ENCODE results near the gene TMEM59. TPM values are rescaled to one million over a fixed set of nuclear protein-coding genes. Genes with fewer than 3 reads are reported as not detected.

TMEM59 gene, protein sequence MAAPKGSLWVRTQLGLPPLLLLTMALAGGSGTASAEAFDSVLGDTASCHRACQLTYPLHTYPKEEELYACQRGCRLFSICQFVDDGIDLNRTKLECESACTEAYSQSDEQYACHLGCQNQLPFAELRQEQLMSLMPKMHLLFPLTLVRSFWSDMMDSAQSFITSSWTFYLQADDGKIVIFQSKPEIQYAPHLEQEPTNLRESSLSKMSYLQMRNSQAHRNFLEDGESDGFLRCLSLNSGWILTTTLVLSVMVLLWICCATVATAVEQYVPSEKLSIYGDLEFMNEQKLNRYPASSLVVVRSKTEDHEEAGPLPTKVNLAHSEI
- total RNA-seq (100 to 1,000 TPM; 285 to 474 (median 345) TPM), polyA plus RNA-seq (100 to 1,000 TPM in 1 of 2 donors, 10 to 100 TPM in 1; 98.2 to 231 TPM)
- long read RNA-seq, donor 1, full-length matches to known transcripts, result 135 of 195 reads
- long read RNA-seq, donor 1, partial matches to known transcripts, result 3 of 195 reads
- long read RNA-seq, donor 1, other reads (novel, unspliced or antisense), result 57 of 195 reads
- long read RNA-seq, donor 2, full-length matches to known transcripts, result 126 of 181 reads
- long read RNA-seq, donor 2, partial matches to known transcripts, result 3 of 181 reads
- long read RNA-seq, donor 2, other reads (novel, unspliced or antisense), result 52 of 181 reads
- long read RNA-seq, donor 3, full-length matches to known transcripts, result 272 of 386 reads
- long read RNA-seq, donor 3, partial matches to known transcripts, result 1 of 386 reads
- long read RNA-seq, donor 3, other reads (novel, unspliced or antisense), result 113 of 386 reads

DNA sequence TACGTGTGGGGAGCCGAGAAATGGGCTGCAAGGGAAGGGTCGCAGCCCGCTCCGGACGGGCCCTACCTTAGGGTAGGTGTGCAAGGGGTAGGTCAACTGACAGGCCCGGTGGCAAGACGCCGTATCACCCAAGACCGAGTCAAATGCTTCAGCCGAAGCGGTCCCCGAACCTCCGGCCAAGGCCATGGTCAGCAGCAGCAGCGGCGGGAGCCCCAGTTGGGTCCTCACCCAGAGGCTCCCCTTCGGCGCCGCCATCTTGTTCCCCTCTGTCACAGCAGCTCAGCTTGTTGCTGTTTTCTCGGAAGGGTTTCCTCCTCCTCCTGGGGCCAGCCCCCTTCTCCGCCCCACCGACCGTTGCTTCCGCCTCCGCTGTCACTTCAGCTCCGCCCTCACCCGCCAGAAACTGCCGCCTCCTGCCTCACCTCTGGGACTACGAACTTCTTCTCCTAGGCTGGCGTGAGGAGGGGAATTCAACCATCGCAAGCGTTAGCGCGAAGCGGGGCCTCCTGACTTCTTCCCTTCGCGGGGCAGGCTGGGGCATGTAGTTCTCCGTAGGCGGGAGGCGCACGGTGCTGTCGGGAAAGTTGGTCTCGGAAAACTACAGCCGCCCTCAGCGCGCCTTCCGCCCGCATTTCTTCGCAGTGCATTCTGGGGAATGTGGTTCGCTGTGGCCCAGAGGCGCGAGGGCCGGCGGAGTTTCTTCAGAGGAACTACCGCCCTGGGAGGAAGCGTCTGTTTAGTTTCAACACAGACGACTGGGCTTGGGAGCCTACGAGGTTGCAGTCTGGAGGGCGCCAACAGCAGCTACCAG lies at the start of gene TMEM59, which contains the start of gene TCEANC2:
TSS of gene TMEM59 (minus strand) at position 271 of the 811 bp plus-strand sequence. CDS start at position 255, 16 bp downstream.
TSS of gene TCEANC2 (plus strand) at position 675 of the 811 bp plus-strand sequence. CDS start 815 bp downstream, outside the sequence.
- peak; percentile 96 to 98 (median 97) for ATAC-seq
- H3K4me1 ChIP-seq, result peaks cover 9 to 56% (median 49%) of the 10 kb centered on the region in 9 donors

DNA sequence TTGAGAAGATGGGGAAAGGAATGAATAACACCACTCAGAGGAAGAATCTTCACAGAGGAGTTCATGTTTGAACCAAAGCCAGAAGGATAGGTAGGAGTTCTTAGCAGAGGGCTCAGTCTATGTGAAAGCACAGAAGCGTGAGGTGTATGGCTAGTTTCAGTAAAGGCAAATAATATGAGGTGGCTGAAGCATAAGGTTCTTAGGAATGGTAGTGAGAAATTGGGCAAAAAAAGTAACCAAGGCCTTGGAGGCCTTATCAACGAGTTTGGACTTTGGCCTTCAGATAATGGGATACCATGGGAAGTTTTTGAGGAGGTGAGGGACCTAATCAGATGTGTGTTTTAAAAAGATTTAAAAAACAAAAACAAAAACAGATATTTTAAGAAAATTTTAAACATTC lies 47.5 kb upstream of the TMEM59 start:
- Histone ChIP-seq H3K36me3 (peaks cover 0 to 39% (median 0%) of the 10 kb centered on the region in 9 donors), H3K9me3 (no peaks in the 10 kb centered on the region), H3K27me3 (no peaks in the 10 kb centered on the region), H3K4me1 (peaks cover 0 to 9% (median 0%) of the 10 kb centered on the region in 9 donors), H3K4me3 (no peak overlapping the region), H3K27ac (no peak overlapping the region)
- intact Hi-C loops (cut with DNase I), result no loop called here
- WGBS, 2 donors, result 70 to 96% methylated on average over 2 of the region's 2 CpGs
- DNase-seq, result no peak
- ATAC-seq, result no peak
- TF ChIP-seq, protein P1, sequence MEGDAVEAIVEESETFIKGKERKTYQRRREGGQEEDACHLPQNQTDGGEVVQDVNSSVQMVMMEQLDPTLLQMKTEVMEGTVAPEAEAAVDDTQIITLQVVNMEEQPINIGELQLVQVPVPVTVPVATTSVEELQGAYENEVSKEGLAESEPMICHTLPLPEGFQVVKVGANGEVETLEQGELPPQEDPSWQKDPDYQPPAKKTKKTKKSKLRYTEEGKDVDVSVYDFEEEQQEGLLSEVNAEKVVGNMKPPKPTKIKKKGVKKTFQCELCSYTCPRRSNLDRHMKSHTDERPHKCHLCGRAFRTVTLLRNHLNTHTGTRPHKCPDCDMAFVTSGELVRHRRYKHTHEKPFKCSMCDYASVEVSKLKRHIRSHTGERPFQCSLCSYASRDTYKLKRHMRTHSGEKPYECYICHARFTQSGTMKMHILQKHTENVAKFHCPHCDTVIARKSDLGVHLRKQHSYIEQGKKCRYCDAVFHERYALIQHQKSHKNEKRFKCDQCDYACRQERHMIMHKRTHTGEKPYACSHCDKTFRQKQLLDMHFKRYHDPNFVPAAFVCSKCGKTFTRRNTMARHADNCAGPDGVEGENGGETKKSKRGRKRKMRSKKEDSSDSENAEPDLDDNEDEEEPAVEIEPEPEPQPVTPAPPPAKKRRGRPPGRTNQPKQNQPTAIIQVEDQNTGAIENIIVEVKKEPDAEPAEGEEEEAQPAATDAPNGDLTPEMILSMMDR (IDR thresholded peaks at IDR 0.05), result no peak

More for the DNA sequence above, at the start of gene TMEM59, which contains the start of gene TCEANC2:
- H3K27me3 ChIP-seq, result no peaks in the 10 kb centered on the region
- H3K36me3 ChIP-seq, result peaks cover 0 to 9% (median 0%) of the 10 kb centered on the region in 9 donors
- H3K4me3 ChIP-seq, result peak within 1 kb of the TSS; percentile 78 to 93 (median 85)
- H3K9me3 ChIP-seq, result no peaks in the 10 kb centered on the region
- TF ChIP-seq, protein P1 (IDR thresholded peaks at IDR 0.05), result no peak
- WGBS, 2 donors, result 0 to 1% methylated on average over 59 of the region's 59 CpGs
- peak; percentile 96 to 98 for DNase-seq
- H3K27ac ChIP-seq, result peak within 1 kb of the TSS; percentile 81 to 98 (median 95)
- intact Hi-C loops (cut with DNase I), result loop anchor here in 4 of 10 donors (5.0 to 10.0 kb wide), 7 partner anchors 106 to 662 kb away; partner anchors contain the start of genes IFT25 (in 2 of the 4), LRRC42 (in 2 of the 4), SSBP3 (in 1 of the 4) and TTC4 (in 1 of the 4)

DNA sequence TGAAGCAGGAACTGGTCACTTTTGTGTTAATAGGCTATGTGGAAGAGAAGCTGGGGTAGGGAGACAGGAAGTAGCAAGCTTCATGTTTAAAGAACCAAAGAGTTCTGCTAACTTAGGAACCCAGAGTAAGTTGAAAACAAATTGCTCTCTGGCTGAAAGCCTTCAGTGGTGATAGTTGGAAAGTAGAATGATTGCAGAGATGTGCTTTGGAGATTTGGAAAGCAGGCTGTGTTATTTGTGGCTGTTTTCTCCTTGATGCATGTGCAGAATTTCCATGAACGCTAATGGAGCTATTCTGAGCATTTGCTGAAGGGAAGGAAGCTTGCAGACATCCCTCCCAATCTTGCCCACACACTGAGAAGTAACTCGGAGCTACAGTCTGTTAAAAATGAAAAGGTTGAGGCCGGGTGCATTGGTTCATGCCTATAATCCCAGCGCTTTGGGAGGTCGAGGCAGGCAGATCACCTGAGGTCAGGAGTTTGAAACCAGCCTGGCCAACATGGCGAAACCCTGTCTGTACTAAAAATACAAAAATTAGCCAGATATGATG lies 46.1 kb upstream of the TMEM59 start:
- TF ChIP-seq, protein P1 (IDR thresholded peaks at IDR 0.05), result no peak
- intact Hi-C loops (cut with DNase I), result no loop called here
- Histone ChIP-seq H3K36me3 (peaks cover 0 to 37% (median 0%) of the 10 kb centered on the region in 9 donors), H3K27ac (no peak overlapping the region), H3K27me3 (no peaks in the 10 kb centered on the region), H3K4me3 (no peak overlapping the region), H3K4me1 (peaks cover 0 to 12% (median 0%) of the 10 kb centered on the region in 9 donors), H3K9me3 (no peaks in the 10 kb centered on the region)
- DNase-seq (no peak), ATAC-seq (no peak)
- 79 to 80% methylated on average over 6 of the region's 6 CpGs for WGBS, 2 donors

All from heart right ventricle (tissue), 16 donors.